Muscle of arm (tissue), 12 donors: ENCODE measurements around the gene DMKN. TPM values are rescaled to one million over a fixed set of nuclear protein-coding genes. Genes with fewer than 3 reads are reported as not detected.

Experiments used
- DNase-seq: peaks from one replicate; pipeline ENCODE4 v3.0.0-alpha.2; 2013
- polyA plus RNA-seq, 12 donors: library from polyadenylated mRNA; unstranded; fragments of 120-200 nt; gene quantifications; one replicate each; pipeline ENCODE4 v1.2.1, GENCODE V29; 2013; ENCODE audit not compliant: insufficient read length in 12 of 12

DMKN gene
- polyA plus RNA-seq, 12 donors: 0.58 to 181 (median 1.2) TPM; not detected in 2

DNA sequence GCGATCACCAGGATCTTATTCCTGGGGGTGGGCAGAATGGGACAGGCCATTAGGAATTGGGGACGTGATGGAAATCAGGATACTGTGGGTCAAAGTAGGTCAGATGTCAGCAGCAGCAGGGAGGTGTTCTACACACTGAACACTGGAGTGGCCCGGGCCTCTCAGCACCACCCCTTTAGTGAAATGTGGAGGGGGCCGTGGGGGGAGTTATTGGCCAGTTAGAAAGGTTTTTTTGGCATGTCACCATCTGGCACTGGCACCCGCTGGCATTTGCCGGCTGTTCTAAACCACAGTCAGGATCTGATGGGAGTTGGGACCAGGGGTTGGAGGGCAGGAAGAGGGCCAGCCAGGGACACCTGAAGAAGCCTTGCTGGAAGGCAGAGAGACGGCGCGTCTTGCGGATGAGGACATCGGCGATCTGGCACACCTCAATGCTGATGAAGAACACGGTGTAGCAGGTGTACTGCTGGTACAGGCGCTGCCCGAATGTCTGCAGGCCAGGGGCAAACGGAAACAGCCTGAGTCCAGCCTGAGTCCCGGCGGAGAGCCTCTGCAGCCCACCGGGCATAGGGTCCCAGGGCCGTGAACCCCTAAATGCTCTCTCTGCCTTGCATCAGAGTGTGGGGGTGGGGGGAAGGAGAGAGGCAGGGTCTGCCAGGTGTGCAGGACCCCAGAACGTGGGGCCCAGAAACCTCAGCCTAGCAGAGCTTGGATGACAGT lies 37.8 kb upstream of the DMKN start:
- DNase-seq: no peak

DNA sequence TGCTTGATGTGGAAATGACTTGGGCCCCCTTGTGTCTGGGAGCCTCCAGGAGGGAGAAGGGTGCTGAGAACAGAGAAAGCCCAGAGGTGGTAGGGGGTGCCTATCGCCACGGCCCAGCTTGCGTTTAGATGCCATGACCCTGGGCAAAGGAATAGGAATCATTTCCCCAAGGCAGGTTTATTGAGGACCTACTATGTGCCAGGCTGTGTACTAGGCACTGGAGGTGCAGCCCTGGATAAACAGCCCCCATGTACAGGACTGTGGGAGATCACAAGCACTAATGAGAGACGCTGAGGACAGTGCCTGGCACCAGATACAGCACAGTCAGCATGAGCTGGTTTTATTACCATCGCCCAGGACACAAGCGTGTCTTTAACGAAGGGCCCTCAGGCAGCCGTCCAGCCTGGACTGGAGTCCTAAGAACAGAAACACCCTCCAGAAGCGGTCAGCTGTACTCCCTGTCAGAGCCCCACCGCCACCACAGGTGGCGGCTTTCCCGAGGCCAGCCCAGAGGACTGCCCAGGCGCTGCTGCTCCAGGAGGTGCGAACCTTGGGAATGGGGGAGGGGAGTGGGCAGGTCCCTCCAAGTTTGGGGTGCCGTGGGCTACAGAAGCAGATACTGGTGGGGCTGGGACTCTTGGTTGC lies 36.6 kb upstream of the DMKN start:
- DNase-seq: no peak

DNA sequence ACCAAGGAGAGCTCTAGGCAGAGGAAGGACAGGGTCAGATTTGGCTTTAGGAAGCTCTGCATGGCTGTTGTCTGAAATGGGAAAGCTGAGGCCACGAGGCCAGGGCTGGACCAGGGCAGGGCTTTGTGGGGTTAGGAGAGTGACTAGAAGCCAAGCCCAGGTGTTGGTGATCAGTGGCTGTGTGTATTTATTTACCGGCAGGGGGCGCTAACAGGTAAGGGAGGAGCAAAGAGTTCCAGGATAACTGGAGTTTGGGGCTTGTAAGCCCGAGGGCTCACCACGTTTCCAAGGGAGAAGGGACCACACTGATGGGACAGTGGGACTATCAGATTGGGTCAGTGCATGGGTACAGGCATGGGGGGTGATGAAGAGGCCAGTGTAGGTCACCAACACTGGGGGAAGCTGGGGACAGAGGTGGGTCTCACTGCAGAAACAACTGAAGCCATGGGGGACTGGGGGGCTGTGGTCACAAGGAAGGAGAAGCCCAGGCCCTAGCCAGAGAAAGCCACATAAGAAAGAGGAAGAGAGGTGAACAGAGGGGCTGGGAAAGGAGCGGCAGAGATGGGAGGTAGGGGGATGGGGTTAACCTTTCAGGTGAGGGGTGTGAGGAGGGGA lies 35.8 kb upstream of the DMKN start:
- DNase-seq: peak; percentile 27

DNA sequence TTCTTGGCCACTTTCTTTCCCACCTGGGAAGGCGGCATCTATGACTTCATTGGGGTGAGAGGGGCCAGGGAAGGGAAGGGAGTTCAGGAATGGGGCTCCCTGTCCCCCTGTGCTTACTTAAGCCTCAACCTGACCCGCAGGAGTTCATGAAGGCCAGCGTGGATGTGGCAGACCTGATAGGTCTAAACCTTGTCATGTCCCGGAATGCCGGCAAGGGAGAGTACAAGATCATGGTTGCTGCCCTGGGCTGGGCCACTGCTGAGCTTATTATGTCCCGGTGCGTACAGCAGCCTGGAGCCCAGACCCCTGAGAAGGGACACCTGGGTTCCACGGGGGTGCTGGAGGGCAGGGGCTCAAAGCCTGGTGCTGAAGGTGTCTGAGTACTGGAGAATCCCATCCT lies 33.1 kb upstream of the DMKN start:
- DNase-seq: no peak

DNA sequence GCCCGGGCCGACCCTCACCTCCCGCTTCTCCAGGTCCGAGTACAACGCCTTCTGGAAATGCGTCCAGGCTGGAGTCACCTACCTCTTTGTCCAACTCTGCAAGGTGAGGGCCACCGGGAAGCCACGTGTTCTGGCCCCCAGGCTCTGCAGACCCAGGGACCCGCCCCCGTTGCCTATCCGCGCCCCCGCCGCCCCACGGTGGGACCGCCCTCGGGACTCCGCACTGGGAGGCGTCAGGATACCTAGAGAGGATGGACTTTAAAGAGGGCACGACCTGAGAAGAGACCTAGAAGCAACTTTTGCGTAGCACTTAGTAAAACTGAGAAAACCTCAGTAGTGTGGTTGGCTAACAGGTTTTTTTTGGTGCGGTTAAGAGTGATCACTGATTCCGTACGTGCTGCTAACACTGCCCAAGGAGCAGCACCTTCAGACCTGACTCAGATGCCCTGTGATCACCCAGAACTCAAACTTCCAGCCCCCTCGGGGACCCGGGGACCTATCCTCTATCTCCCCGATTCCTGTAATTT lies 32.5 kb upstream of the DMKN start:
- DNase-seq: no peak

DNA sequence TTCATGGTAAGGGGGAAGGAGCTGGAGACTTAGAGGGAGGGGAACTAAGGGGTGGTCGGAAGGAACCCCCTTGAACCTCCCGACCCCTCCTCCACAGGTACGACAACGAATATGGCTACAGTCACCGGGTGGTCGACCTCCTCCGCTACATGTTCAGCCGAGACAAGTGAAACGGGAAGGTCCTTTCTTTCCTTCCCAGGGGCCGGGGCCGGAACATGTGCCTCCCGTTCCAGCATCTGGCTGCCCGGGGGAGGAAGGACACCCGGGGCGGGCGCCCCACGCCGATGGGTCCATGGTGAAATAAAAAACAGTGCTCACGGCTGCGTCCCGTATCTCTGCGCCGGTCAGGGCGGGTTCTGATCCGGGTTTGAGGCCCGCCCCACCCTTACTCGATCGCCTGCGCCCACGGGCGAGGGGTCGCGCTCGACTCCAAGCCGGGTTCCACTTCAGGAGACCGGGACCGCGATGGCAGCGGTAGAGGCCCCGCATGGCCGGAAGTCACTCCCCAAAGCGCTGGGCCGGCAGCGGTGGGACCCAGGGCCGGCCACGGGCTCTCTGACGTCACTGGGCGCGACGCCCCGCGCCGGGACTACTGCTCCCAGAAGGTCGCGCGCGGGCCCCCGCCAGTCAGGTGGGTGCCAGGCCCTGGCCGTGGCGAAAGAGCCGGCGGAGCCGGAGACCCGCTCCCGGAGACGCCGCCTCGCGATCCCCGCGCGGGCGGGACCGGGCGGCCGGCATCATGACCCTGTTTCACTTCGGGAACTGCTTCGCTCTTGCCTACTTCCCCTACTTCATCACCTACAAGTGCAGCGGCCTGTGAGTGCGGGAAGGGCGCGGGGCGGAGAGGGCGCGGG lies 31.8 kb upstream of the DMKN start, which contains the start of gene TMEM147:
TMEM147 (plus strand) TSS at position 626 of the 854 bp plus-strand sequence; CDS start at position 740, 114 bp downstream.
- DNase-seq: peak; percentile 90

DNA sequence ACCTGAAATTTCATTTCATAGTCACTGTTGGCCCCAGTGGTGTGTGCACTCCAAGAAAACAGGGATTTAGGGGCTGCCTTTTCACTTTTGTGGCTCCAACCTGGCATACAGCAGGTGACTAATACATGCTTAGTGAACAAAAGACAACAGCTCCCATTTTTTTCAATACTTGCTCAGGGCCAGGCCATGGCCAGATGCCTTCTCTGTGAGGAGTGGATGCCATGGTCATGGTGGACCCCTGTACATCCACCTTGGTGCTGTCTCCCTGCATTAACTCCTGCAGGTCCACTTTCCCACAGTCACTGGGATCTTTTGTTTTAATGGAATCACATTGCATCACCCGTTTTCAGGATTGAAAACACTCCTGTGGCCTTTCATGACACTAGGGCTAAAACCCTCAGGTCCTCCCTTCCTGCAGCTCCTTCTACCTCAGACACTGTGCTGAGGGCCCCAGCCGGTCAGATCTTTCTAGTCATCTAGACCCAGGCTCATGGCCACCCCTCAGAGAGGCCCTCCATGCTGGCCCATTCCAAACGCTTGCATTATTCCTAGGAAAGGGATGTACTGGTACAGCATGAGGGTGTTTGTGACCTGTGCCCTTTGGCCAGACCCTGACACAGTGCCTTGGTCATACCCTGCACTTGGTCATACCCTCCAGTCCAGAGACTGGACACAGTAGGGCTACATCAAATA lies 30.8 kb upstream of the DMKN start:
- no peak for DNase-seq

DNA sequence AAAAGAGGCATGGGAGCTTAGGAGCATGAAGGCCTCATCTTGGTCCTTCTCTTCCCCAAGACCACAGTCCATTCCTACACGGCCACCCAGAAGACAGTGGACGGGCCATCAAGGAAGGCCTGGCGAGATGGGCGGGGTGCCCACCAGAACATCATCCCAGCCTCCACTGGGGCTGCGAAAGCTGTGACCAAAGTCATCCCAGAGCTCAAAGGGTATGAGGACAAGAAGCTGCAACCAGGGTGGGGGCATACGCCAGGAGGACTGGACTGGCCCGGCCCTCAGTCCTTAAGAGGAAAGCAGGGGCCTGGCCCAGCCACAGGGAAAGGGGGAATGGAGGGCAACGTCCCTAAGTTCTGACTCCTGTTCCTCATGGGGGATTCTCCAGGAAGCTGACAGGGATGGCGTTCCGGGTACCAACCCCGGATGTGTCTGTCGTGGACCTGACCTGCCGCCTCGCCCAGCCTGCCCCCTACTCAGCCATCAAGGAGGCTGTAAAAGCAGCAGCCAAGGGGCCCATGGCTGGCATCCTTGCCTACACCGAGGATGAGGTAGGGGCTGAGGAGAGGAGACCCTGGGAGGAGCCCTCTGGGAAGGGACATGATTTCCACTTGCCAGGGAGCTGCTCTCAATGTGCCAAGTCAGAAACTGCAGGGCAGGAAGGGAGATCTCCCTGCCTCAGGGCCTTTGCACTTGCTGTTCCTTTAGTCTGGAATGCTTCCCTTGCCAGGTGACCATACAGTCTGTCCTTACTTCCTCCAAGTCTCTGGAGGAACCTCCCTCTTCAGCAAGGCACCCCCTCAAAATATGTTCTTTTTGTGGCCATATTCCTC lies 30.0 kb upstream of the DMKN start:
- DNase-seq: no peak

DNA sequence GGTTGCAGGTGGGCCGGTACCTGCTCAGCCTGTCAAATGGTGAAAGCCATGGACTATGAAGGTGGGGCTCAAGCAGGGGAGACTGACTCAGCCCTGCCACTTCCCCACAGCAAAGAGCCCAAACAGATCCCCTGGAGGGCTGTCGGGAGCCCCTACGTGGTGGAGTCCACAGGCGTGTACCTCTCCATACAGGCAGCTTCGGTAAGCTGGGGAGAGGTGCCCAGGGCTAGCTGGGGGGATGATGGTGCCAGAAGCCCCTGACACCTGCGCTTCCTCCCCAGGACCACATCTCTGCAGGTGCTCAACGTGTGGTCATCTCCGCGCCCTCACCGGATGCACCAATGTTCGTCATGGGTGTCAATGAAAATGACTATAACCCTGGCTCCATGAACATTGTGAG lies 28.8 kb upstream of the DMKN start:
- DNase-seq: no peak

DNA sequence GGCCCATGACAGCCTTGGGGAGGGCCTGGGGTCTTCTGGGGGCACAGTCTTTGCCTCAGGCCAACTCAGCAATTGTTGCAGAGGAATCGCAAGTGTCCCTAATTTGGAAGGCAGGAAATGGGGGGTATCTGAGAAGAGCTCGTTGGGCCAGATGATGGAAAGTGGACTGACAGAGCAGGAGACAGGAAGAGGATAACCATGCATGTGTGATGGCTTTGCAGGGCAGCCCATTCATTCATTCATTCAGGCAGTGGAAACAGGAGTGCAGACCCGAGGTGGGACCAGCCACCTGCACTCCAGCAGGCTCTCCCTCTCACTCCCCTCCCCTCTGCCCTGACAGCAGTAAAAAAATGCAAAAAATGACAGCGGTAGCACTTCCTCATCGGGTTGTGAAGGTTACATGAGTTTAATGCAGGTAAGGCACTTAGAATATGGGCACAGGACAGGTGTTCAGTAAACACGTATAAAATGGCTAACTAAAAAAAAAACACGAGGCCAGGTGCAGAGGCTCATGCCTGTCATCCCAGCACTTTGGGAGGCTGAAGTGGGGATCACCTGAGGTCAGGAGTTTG lies 27.0 kb upstream of the DMKN start:
- DNase-seq: no peak

DNA sequence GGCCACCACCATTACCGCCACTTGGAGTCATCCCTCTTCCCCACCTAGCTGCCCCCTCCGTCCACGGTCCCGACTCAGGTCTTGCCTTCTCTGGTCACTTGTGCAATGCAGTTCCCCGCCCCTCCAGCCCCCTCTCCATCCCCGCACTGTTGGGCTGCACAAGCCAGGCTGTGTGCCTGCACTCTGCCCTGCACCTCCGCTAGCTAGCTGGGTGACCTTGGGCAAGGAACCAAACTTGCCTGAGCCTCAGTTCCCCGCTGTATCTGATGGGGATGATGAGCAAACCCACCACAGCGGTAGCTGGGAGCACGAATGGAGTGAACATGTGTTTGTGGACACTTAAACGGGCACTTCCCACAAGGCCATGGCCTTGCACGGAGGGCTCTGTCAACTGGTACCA lies 26.4 kb upstream of the DMKN start:
- no peak for DNase-seq

DNA sequence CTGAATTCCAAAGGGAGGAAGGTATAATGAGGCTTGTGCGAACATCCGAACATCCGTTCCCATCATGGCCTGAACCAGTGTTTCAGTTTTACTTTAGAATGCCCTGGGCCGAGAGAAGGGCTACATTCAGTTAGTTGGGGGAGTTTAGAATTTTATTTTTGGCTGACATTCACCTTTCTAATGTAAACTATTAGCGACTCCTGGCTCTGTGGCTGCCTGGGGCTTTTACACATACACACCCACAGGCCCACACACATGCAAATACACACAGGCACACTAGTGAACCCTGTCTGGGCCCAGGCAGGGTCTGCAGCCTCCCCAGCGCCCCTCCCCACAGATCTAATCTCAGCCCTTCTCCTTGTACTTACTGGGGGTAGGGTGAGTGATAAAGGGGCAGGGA lies 25.9 kb upstream of the DMKN start:
- no peak for DNase-seq

DNA sequence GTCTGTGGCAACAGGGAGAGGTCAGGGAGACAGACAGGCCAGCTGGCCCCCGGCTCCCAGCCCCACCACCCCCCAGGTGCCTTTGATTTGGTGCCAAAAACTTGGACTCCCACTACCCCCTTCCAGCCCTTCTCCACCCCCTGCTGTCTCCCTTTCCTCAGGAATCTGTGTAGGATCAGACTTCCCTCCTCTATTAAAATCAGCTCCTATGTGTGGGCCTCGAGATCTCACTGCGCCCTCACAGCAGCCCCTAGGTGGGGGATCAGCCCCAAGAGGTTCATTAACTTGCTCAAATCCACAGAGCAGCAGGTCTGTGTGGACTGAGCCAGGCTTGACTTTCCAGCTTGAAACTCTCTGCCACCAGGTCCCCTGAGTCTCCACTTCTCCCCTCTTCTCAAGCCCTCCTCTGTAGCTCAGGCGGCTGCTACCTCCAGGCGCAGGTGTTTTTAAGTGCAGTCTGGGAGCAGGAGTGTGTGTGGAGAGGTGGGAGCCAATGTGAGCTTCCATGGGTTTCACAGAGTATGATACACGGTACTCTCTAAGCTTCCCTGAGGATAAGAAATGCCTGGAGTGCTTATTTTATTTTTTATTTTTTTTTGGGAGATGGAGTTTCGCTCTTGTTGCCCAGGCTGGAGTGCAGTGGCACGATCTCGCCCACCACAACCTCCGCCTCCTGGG lies 21.5 kb upstream of the DMKN start:
- no peak for DNase-seq

DNA sequence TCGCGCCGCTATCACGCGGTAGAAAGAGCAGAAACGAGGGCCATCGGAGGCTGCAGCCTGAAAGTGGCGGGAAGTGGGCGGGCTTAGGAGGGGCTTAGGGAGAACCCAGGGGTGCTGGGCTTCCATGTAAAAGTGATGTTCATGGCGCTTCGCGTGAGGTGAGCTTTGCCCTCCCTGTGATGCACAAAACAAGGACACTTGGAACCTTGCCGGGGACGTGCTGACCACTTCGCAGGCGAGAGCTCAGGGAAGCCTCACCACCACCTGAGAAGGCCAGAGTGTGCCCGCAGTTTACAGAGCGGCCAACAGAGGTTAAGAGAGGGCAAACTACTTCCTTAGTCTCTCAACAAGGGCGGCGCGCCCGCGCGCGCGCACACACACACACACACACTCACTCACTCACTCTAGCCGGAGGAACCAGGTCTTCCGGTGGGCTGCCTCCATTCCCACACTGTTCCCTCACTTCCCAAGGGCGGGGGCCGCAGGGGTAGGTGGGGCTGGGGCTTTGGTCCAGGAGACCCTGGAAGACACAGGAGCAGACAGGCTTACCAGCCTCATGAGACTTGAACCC lies 20.5 kb upstream of the DMKN start:
- no peak for DNase-seq

DNA sequence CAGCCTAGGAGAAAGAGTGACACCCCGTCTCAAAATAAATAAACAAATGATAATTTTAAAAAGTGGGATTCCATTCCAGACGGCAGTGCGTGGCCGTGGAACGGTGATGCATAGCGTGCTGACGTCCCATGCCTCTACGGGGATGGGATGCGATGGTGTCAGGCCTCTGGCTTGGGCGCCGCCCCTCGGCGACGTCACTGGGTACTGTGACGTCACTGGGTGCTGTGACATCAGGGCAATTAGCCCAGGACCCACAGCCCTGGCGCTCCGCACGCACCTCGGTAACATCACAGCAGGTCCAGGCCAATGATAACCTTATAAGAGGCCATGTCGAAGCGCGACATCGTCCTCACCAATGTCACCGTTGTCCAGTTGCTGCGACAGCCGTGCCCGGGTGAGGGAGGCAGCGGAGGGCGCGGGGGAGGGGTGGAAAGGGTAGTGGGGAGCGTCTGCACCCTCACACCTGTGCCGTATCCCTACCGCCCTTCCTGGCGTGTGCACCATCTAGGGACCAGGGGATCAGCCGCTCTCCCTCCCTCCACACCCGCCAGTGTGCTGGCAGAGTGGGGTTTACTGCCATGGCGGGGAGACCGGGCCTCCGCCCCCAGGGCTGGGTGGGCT lies 19.9 kb upstream of the DMKN start, which contains the start of gene GAPDHS:
GAPDHS (plus strand) TSS at position 256 of the 621 bp plus-strand sequence; CDS start at position 328, 72 bp downstream.
- DNase-seq: no peak

DNA sequence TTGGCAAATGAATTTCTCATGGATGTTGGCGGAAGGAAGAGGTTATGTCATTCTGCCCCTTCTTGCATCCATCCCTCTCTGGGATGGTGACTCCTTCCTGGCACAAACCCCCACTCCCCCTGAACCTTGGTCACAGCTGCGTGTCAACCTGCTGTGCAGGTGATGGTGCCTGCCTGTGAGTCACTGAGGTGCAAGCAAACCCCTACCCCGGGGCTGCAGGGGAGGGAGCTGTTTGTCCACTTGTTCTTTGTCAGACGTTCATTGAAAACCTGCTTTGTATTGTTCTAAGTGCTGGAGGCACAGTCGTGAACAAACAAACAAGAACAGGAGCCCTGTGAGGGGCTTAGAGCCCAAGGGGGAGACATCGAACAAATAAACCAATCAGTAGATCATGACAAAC lies 17.8 kb upstream of the DMKN start:
- DNase-seq: no peak

DNA sequence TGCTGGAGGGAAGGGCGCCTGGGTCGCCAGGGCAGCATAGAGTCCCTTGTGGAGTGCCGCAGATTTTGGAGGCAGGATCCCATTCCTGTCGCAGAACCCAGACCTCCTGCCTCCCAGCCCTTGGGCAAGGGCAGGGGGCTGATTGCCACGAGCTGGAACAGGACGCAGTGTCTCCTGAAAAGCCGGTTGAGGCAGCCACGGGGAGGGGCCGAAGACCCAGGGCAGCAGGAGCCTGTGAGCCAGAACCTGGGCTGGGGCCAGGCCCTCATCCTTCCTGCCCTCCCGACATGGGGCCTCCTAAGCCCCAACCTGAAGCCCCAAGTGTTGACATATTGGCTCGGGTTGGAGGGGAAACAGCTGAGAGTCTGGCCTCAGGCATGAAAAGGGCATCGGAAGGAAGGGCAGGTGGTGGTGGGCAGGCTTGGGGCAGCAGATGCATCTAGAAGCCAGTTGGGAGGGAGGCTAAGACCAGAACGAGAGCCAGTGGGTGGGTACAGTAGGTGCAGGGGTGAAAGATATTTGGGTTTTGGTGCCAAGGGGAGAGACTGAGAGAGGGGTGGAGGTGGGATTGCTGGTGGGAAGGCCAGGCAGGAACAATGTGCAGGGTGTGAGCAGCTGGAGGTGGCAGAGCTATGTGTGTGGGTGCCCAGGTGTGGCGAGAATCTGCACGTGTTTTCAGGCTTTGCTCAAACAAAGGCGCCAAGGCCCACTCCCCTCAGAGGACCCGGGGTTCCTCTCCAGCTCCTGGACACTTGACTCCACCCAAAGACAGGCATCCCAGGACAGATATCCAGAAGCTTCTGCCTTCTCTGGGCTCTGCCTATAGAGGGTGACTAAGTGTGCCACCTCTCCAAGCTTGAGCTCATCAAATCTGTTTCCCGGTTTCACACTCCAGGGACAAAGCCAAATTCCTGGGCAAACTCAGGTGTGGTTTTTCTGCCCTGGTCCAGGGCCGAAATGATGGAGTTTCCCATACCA lies 16.1 kb upstream of the DMKN start:
- no peak for DNase-seq
